PFSK-1 (cell line): ENCODE measurements around the gene CISTR.

Experiments used
- FOXP2 ChIP-seq: optimal IDR thresholded peaks from 2 replicates; pipeline ENCODE3; 2011; ENCODE audit warnings: borderline replicate concordance, control low read depth, inconsistent platforms; ENCODE audit not compliant: insufficient read depth; ENCODE audit errors: extremely low read length, extremely low read depth
- POLR2AphosphoS5 ChIP-seq: IDR thresholded peaks from 2 replicates; pipeline ENCODE4 v1.6.1; 2012; ENCODE audit warnings: low read depth, mild to moderate bottlenecking, control low read depth, low read length, moderate library complexity
- SIN3A ChIP-seq: IDR thresholded peaks from 2 replicates; pipeline ENCODE4 v1.6.1; 2012; ENCODE audit warnings: mild to moderate bottlenecking, low read length, moderate library complexity, borderline replicate concordance; ENCODE audit not compliant: insufficient read depth
- TAF1 ChIP-seq: IDR thresholded peaks from 2 replicates; pipeline ENCODE4 v1.6.1; 2012; ENCODE audit warnings: low read length, control low read depth, borderline replicate concordance; ENCODE audit not compliant: insufficient read depth
- TF ChIP-seq, protein P1 (sequence below), 2 experiments: IDR thresholded peaks; 2 replicates each; pipeline versions ENCODE4 v1.6.1 to v1.8.0; 2011 to 2012; ENCODE audit warnings: low read depth in 2 of 2, low read length in 2 of 2, control low read depth in 1 of 2, inconsistent platforms in 1 of 2, mild to moderate bottlenecking in 1 of 2, moderate library complexity in 1 of 2; ENCODE audit not compliant: insufficient read depth in 1 of 2

CISTR gene

GRCh38 chr12:53714004-53714403, 37.8 kb downstream of the CISTR start:
- TF ChIP-seq SIN3A (no peak), TAF1 (no peak), FOXP2 (no peak), POLR2AphosphoS5 (no peak)
- TF ChIP-seq, protein P1, sequence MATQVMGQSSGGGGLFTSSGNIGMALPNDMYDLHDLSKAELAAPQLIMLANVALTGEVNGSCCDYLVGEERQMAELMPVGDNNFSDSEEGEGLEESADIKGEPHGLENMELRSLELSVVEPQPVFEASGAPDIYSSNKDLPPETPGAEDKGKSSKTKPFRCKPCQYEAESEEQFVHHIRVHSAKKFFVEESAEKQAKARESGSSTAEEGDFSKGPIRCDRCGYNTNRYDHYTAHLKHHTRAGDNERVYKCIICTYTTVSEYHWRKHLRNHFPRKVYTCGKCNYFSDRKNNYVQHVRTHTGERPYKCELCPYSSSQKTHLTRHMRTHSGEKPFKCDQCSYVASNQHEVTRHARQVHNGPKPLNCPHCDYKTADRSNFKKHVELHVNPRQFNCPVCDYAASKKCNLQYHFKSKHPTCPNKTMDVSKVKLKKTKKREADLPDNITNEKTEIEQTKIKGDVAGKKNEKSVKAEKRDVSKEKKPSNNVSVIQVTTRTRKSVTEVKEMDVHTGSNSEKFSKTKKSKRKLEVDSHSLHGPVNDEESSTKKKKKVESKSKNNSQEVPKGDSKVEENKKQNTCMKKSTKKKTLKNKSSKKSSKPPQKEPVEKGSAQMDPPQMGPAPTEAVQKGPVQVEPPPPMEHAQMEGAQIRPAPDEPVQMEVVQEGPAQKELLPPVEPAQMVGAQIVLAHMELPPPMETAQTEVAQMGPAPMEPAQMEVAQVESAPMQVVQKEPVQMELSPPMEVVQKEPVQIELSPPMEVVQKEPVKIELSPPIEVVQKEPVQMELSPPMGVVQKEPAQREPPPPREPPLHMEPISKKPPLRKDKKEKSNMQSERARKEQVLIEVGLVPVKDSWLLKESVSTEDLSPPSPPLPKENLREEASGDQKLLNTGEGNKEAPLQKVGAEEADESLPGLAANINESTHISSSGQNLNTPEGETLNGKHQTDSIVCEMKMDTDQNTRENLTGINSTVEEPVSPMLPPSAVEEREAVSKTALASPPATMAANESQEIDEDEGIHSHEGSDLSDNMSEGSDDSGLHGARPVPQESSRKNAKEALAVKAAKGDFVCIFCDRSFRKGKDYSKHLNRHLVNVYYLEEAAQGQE (IDR thresholded peaks at IDR 0.05; ENCODE audit: insufficient read depth in 1 of 2, low read depth in 2 of 2, low read length in 2 of 2): no peak

DNA sequence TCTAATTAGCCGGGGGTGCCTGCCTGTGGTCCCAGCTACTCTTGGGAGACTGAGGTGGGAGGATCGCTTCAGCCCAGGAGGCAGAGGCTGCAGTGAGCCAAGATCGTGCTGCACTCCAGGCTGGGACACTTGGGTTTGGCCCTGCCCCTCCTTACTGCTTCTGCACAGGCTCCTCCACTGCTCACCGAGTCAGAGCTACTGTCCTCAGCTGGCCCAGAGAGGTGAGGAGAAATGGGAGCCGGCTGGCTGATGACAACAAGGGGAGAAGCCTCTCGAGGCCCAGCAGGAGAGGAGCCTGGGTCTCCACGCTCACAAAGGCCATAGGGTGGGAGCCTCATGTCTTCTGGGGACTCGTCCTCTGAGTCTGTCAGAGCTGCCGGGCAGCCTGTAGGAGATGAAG, 38.3 kb downstream of the CISTR start:
- TF ChIP-seq TAF1 (no peak), SIN3A (no peak), POLR2AphosphoS5 (no peak)

DNA sequence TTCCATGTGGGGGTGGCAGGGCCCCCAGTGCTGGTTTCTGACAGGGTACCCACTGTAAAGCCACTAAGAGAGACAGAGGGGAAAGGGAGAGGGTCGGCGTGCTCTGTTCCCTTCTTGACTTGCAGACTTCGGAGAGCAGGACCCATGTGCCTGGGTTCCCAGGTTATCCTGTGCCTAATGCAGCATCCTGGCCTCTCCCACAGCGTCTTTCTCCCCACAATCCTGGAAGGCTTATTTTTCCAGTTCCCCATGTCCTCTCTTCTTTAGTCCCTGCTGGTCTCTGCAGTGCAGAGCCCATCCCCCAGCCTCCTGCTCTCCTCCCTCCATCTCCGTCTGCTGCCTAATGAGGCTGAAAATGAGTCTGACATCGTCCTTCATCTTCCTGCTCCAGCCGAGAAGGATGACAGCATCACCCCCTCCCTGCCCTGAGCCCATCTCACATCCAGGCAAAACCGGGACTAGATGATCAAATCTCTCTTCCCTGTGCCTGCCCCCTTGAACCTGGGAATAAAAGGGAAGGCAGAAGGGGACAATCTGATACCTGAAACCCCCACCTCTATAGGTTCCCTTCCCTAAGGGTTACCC, 39.6 kb downstream of the CISTR start:
- TF ChIP-seq SIN3A: no peak

DNA sequence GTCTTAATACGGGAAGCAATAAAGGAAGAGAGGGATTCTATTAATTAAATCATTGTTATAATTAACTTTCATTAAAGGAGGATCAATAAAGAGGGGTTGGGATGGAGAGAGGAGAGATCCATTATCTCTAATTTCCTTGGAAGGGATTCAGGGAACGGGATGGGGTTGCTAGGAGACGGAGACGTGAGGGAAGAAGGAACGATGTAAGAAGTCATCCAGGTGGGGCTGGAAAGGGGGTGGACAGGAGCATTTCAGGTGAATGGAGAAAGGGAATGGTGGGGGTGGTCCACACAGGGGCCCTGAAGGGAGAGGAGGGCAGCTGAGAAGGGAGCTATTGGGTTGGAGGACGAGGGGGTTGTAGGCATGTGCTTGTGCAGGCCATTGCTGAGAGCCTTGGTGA, 41.7 kb downstream of the CISTR start:
- TF ChIP-seq TAF1: no peak
- TF ChIP-seq, protein P1 (IDR thresholded peaks at IDR 0.05; ENCODE audit: insufficient read depth in 1 of 2, low read depth in 2 of 2, low read length in 2 of 2): no peak
- no peak for TF ChIP-seq FOXP2
- TF ChIP-seq SIN3A: no peak
- TF ChIP-seq POLR2AphosphoS5: no peak

- TF ChIP-seq POLR2AphosphoS5: no peak
- TF ChIP-seq, protein P1 (IDR thresholded peaks at IDR 0.05; ENCODE audit: insufficient read depth in 1 of 2, low read depth in 2 of 2, low read length in 2 of 2): no peak
- no peak for TF ChIP-seq TAF1
- no peak for TF ChIP-seq FOXP2
- TF ChIP-seq SIN3A: no peak
Measured at GRCh38 chr12:53709671-53710070, 42.1 kb downstream of the CISTR start.

- TF ChIP-seq POLR2AphosphoS5 (no peak), TAF1 (no peak), SIN3A (no peak), FOXP2 (no peak)
- TF ChIP-seq, protein P1 (IDR thresholded peaks at IDR 0.05; ENCODE audit: insufficient read depth in 1 of 2, low read depth in 2 of 2, low read length in 2 of 2): no peak
Measured at GRCh38 chr12:53706080-53706479, 45.7 kb downstream of the CISTR start.
